NCI-H446 (cell line): ENCODE results near the gene KRT83.

ENCODE experiments used
- DNase-seq, 2 experiments: peaks; one replicate each; lab custom pipeline; 2025; lab: John Stamatoyannopoulos, UW

The KRT83 gene

GRCh38 chr12:52320784-52321400 lies at the start of gene KRT83:
KRT83 (minus strand) TSS chr12:52321398; CDS start chr12:52321335, 63 bp downstream.
- DNase-seq: no peak

GRCh38 chr12:52369809-52370208 lies 48.6 kb upstream of the KRT83 start:
- DNase-seq: no peak

- no peak for DNase-seq
Measured at GRCh38 chr12:52369211-52369610, 48.0 kb upstream of the KRT83 start.

DNA sequence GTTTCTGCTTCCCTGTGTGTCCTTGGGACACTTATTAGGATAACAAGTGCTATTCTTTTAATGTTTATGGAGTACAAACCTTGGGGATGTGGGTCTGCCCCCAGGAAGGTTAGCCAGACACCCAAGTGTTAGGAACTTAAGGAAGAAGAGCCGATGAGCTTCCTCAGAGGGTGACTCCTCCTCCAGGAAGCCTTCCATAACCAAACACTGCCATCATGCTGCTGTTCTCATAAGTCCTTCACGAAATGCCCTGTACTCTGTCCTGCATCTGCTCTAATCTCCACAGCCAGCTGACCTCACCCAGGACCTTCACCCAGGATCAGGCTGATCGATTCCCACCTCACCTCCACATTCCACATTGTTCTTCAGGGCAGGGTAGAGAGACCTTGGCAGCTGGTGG lies 47.3 kb upstream of the KRT83 start:
- DNase-seq: no peak

DNA sequence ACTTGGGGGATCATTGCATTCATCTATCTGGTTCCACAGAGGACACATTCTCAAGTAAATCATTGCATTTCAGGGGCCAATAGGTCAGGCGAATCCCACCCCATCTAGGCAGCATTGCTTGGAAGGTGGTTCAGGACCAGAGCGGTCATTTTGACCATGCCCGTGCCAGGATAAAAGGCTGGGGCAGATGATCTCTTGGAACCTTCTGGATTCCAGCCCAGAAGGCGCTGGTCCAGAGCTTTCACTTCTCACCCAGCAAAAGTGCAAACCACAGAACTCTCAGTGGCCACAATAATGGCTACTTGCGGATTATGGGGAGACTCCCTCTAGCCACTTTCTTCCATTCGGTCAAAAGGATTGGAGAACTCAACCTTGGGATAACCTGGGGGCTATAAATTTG lies 46.7 kb upstream of the KRT83 start:
- DNase-seq: no peak

- no peak for DNase-seq
Measured at GRCh38 chr12:52366738-52367485, 45.7 kb upstream of the KRT83 start, which contains the start of gene KRT85. KRT85 (minus strand) TSS chr12:52367481; CDS start chr12:52367405, 76 bp downstream.

- DNase-seq: no peak
Measured at GRCh38 chr12:52364901-52365489, 43.8 kb upstream of the KRT83 start.

DNA sequence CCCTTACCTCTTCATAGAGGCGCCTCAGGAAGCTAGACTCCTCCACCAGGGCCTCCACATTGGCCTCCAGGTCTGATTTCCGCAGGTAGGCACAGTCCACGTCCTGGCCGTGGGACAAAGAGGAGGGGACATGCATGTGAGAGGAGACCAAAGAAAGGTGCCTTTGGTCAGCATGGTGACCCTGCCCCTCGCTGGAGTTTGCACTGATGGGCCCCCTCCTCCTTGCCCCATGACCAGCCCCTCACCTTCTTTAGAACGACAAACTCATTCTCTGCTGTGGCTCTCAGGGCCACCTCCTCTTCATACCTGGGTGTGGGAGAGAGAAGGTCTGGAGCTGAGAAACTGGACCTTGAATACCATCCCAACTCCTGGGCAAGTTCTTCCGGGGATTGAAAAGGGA lies 42.9 kb upstream of the KRT83 start:
- no peak for DNase-seq

DNA sequence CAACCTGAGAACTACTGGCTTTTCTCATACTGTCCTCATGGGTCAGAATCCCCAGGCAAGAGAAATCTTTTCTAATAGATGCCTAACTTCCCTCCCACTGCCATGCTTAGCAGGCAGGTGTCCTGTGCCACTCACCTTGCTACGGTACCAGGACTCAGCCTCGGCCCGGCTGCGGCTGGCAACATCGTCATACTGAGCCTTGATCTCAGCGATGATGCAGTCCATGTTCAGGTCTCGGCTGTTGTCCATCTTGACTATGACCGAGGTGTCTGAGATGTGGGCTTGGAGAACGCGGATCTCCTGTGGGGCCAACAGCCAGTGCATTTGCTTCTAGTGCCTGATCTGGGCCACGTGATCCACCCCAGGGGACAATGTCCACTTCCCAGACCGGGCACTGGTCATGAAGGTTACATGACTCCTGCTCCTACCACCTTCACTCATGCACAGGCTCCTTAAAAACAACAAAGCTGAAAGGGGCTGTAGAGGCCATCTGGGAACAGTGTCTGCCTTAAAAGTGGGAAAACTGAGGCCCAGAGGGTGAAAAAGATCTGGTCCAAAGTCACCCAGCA lies 42.0 kb upstream of the KRT83 start:
- DNase-seq: no peak

- no peak for DNase-seq
Measured at GRCh38 chr12:52362118-52362726, 41.0 kb upstream of the KRT83 start.

DNA sequence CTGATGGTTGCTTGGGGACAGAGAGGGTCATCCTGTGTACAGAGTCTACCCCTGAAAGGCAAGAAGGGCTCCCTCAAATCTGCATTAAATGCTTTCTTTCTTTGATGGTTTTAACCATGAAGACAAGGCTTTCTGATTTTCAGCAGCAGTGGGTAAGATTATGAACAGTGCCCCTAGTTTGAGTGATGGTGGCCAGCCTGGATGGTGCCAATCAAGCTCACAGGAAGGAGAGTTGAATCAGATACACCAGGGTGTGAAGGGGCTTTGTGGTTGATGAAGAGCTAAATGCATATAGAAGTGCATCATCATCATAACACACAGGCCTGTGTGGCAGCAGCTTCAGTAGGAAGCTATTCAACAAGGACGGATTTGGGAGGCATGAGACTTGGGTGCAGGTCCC lies 40.4 kb upstream of the KRT83 start:
- no peak for DNase-seq

- no peak for DNase-seq
Measured at GRCh38 chr12:52360663-52361271, 39.6 kb upstream of the KRT83 start.

DNA sequence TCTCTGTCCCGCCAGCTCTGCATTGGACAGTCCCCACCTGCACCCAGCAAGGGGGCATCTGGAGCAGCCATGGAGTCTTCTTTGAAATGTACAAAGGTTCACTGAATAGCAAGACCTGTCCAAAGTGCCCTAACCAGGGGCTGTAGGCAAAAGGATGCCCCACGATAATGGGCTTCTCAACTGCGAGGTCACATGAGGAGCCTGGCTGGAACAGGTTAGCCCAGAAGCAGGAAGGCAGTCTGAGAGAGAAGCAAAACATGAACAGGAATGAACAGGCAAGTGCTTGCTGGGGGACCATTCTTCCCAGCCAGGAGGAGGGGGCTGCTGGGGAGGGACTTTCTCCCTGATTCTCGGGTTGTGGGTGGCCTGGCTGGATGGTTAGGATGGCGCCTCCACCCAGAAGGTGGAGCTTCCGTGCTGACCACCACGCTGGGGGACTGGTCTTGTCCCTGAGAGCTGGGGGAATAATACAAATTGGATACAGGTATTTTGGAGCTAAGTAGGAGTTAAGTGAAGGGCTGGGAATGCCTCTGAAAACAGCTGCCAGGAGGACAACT lies 39.0 kb upstream of the KRT83 start:
- DNase-seq: no peak

- DNase-seq: peak; percentile 13 to 44
Measured at GRCh38 chr12:52359621-52360061, 38.4 kb upstream of the KRT83 start.

GRCh38 chr12:52358575-52359350 lies 37.6 kb upstream of the KRT83 start:
- DNase-seq: peak in 1 of 2 experiments; percentile 57

GRCh38 chr12:52356762-52357580 lies 35.8 kb upstream of the KRT83 start:
- DNase-seq: no peak

GRCh38 chr12:52356031-52356761 lies 35.0 kb upstream of the KRT83 start:
- DNase-seq: no peak

DNA sequence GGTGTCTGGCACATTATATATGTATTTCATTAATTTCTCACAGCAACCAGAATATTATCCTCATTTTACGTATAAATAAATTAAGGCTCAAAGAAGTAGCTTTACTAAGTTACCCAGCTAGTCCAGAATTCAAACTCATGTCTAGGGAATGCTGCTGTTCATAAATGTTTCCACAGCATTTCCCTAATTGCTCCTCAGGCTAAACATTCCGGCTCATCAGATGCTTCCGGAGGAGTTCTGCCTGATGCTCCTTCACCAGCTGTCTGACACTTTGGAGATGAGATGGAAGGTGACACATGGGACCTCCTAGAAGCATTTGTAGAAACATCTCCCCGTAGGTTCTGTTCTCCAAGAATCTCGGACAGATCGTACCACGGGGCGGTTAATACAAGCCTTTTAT lies 34.0 kb upstream of the KRT83 start:
- no peak for DNase-seq

DNA sequence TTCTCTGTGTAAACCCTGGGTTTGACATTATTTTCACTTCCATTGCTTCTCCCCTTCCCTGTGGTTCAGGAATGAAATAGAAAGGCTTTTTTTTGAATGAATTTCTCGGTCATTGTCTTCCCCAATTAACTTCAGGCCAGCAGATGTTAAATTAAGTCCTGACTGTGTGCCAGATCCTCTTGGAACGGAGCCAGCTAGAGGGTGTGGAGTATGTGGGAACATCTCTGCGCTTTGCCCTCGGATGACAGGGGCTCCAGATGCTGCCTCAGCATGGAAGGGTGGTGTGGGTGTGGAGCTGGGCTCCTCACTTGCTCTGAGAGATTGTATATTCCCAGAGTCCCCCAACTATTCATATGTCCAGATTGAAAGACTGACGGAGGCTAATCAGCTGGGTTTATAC lies 33.0 kb upstream of the KRT83 start:
- peak in 1 of 2 experiments; percentile 84 for DNase-seq
